Vagina (tissue), 2 donors: ENCODE measurements around the gene INS. TPM values are rescaled to one million over a fixed set of nuclear protein-coding genes. Genes with fewer than 3 reads are reported as not detected.
A peak's percentile ranks its signal among the peaks of the same experiment; 100 is the strongest.

Experiments
- DNase-seq, 2 donors: peaks; one replicate each; pipeline ENCODE4 v3.0.0-alpha.2; 2017; ENCODE audit errors: extremely low spot score in 2 of 2
- H3K27ac ChIP-seq: fragments of 200-600 bp; sonication (generic); one replicate; pipeline ENCODE4 v1.5.1; 2019
- H3K27me3 ChIP-seq: fragments of 200-600 bp; sonication (generic); one replicate; pipeline ENCODE4 v1.5.1; 2019
- H3K36me3 ChIP-seq, 2 donors: fragments of 200-600 bp; sonication (generic); one replicate each; pipeline ENCODE4 v1.5.1; 2017 to 2019
- H3K4me1 ChIP-seq: fragments of 200-600 bp; sonication (generic); one replicate; pipeline ENCODE4 v1.5.1; 2019
- H3K4me3 ChIP-seq, 2 donors: fragments of 200-600 bp; sonication (generic); 1 replicate in 1 of 2; 2 replicates in 1 of 2; pipeline ENCODE4 v1.5.1; 2016 to 2019
- H3K9me3 ChIP-seq: fragments of 200-600 bp; sonication (generic); one replicate; pipeline ENCODE4 v1.5.1; 2019
- CTCF ChIP-seq, 3 experiments: fragments of 450-650 bp in 2 of 3; fragments of 200-600 bp in 1 of 3; sonication (generic) in 1 of 3; IDR thresholded peaks; one replicate each; pipeline ENCODE4 v1.5.1; 2017 to 2019; ENCODE audit warnings: antibody characterized with exemption in 3 of 3, mild to moderate bottlenecking in 2 of 3, moderate library complexity in 2 of 3
- POLR2A ChIP-seq, 2 donors: fragments of 450-650 bp; IDR thresholded peaks; one replicate each; pipeline ENCODE4 v1.6.1; 2017; ENCODE audit warnings: antibody characterized with exemption in 2 of 2, mild to moderate bottlenecking in 2 of 2, moderate library complexity in 2 of 2
- POLR2AphosphoS5 ChIP-seq, 2 donors: sonication (generic); formaldehyde crosslinking; IDR thresholded peaks; one replicate each; pipeline ENCODE4 v1.9.0; 2017; ENCODE audit warnings: antibody characterized with exemption in 2 of 2, mild to moderate bottlenecking in 2 of 2, low read depth in 1 of 2; ENCODE audit not compliant: insufficient read depth in 1 of 2
- intact Hi-C: fragments of 100-400 bp; cut with DNase I; formaldehyde crosslinking; loops from one replicate; pipeline ENCODE4 v1.15.1; 2023
- total RNA-seq: library from RNA; depleted of rRNA; stranded (reverse); fragments of >200 nt; gene quantifications from one replicate; pipeline ENCODE4 v1.2.3, GENCODE V29; 2016

The INS gene
- total RNA-seq, 1 donor from 2014 or later = not detected

DNA sequence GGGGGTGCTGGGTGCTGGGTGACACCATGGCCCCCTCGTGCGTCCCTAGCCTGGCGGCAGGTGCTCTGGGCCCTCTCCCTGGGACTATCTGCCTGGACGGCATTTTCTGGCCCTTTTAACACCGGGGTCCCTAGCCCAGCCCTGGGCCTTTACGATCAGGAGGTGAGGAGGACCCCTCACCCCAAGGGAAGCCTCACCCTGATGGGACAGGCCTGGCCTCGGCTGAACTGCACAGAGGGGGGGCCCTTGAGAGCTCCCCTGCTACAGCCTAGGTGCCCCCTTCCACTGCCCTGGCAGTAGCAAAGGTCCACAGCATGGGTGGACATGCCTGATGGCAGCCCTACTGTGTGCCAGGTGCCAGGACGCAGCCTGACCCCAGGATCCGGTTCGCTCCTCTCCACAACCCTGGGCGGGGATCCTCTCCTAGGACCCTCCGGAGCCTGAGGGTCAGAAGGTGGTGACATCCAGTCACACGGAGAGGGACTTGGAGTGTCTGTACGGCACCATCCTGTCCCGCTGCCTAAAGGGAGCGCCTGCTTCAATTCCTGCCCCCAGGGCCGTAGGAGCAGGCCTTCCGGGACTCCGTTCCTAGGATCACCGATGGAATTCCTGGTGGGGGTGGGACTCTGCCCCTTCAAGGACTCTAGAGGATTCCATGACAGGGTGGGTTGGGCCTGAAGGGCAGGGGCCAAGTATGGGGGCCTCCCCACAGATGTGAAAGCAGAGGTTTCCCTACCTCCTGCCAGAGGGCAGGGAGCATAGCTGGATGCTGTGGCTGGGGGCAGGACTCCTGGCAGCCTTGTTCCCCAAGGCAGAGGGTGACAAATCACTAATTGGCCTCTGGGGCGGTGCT, 43.6 kb upstream of the INS start:
- Histone ChIP-seq H3K4me3 (no peak overlapping the region), H3K9me3 (no peaks in the 10 kb centered on the region), H3K4me1 (peaks cover 9% of the 10 kb centered on the region), H3K27ac (no peak overlapping the region), H3K36me3 (no peaks in the 10 kb centered on the region), H3K27me3 (no peaks in the 10 kb centered on the region)
- no peak for DNase-seq
- intact Hi-C loops = loop anchor here (10.0 kb wide), 1 partner anchor 330 kb away; no protein-coding TSS in a partner anchor
- TF ChIP-seq POLR2AphosphoS5 (IDR thresholded peaks at IDR 0.05; ENCODE audit: insufficient read depth in 1 of 2, low read depth in 1 of 2) (no peak), POLR2A (IDR thresholded peaks at IDR 0.05) (no peak), CTCF (IDR thresholded peaks at IDR 0.05) (no peak)

DNA sequence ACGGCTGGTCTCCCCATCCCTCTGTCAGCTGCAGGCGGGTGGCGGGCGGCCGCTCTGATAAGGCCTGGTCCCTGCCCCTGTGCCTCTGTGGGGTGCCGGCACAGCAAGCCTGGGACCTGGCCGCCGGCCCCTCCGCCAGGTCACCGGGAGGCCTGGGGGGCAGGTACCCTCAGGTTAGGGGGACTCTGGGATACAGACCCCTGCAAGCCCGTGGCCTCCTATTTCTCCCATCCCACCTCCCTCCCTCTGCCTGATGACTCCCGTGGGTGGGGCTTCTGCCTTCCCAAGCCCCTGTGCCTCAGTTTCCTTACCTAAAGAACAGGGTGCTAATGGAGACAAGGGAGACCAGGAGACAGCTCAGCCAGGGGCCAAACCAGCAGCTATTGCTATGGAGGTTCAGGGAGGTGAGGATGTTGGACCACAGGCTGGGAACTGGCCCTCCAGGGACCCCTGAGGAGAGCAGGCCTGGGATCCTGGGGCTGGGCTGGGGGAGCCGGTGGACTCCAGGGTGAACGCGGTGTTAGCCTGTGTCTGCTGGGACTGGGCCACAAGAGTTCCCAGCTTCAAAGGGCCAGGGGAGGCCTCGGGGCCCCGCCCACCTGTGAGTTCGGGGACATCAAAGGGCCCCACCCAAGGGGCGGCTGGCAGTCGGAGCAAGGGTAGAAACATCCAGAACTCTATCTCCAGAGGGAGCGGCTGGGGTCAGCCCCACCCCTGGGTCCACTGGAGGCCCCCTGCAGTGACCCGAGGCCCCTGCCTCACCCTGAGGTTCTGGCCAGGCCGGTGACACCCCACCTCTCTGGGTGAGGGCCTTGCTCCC, 42.6 kb upstream of the INS start:
- Histone ChIP-seq H3K27me3 (no peaks in the 10 kb centered on the region), H3K4me3 (no peak overlapping the region), H3K9me3 (no peaks in the 10 kb centered on the region), H3K36me3 (no peaks in the 10 kb centered on the region), H3K4me1 (peaks cover 9% of the 10 kb centered on the region), H3K27ac (no peak overlapping the region)
- intact Hi-C loops = loop anchor here (10.0 kb wide), 1 partner anchor 331 kb away; no protein-coding TSS in a partner anchor
- TF ChIP-seq POLR2AphosphoS5 (IDR thresholded peaks at IDR 0.05; ENCODE audit: insufficient read depth in 1 of 2, low read depth in 1 of 2) (no peak), CTCF (IDR thresholded peaks at IDR 0.05) (no peak), POLR2A (IDR thresholded peaks at IDR 0.05) (no peak)
- no peak for DNase-seq

- no peak for DNase-seq
- TF ChIP-seq POLR2AphosphoS5 (IDR thresholded peaks at IDR 0.05; ENCODE audit: insufficient read depth in 1 of 2, low read depth in 1 of 2) = no peak
- no peak for TF ChIP-seq POLR2A (IDR thresholded peaks at IDR 0.05)
- TF ChIP-seq CTCF (IDR thresholded peaks at IDR 0.05) = no peak
These were observed 42.0 kb upstream of the INS start for GRCh38 chr11:2202900-2203439.

GRCh38 chr11:2202071-2202899, 41.3 kb upstream of the INS start:
- no peak for DNase-seq
- TF ChIP-seq POLR2AphosphoS5 (IDR thresholded peaks at IDR 0.05; ENCODE audit: insufficient read depth in 1 of 2, low read depth in 1 of 2) (peak; percentile 52 to 74), POLR2A (IDR thresholded peaks at IDR 0.05) (no peak)
- H3K4me1 ChIP-seq = peaks cover 9% of the 10 kb centered on the region
- H3K27ac ChIP-seq = no peak overlapping the region
- no peaks in the 10 kb centered on the region for H3K36me3 ChIP-seq
- no peaks in the 10 kb centered on the region for H3K9me3 ChIP-seq
- intact Hi-C loops = loop anchor here (10.0 kb wide), 1 partner anchor 333 kb away; no protein-coding TSS in a partner anchor
- H3K4me3 ChIP-seq = no peak overlapping the region
- no peaks in the 10 kb centered on the region for H3K27me3 ChIP-seq

More at GRCh38 chr11:2202900-2203439, 42.0 kb upstream of the INS start:
- H3K9me3 ChIP-seq = no peaks in the 10 kb centered on the region
- H3K27ac ChIP-seq = no peak overlapping the region
- no peaks in the 10 kb centered on the region for H3K27me3 ChIP-seq
- no peaks in the 10 kb centered on the region for H3K36me3 ChIP-seq
- no peak overlapping the region for H3K4me3 ChIP-seq
- intact Hi-C loops = loop anchor here (10.0 kb wide), 1 partner anchor 332 kb away; no protein-coding TSS in a partner anchor
- H3K4me1 ChIP-seq = peaks cover 9% of the 10 kb centered on the region
